HG03558 (cell line): ENCODE results near the gene MBNL2.

Experiments used
- ATAC-seq: cut with Tn5 transposase; IDR thresholded peaks from one replicate; pipeline ENCODE4 v1.9.1; 2021; ENCODE audit warnings: moderate number of reproducible peaks; ENCODE audit not compliant: unreplicated experiment; ENCODE audit errors: extremely low read depth

The MBNL2 gene

GRCh38 chr13:97364031-97364430, 141.9 kb downstream of the MBNL2 start:
- ATAC-seq = no peak

- no peak for ATAC-seq
These were observed 142.7 kb downstream of the MBNL2 start for GRCh38 chr13:97364827-97365226.

GRCh38 chr13:97366172-97366688, 144.1 kb downstream of the MBNL2 start:
- no peak for ATAC-seq

- ATAC-seq = no peak
These were observed 145.1 kb downstream of the MBNL2 start for GRCh38 chr13:97367016-97367822.

GRCh38 chr13:97369261-97369893, 147.2 kb downstream of the MBNL2 start:
- ATAC-seq = peak; percentile 45

GRCh38 chr13:97371486-97372109, 149.5 kb downstream of the MBNL2 start:
- no peak for ATAC-seq

GRCh38 chr13:97372936-97373335, 150.8 kb downstream of the MBNL2 start:
- no peak for ATAC-seq

GRCh38 chr13:97373787-97374186, 151.7 kb downstream of the MBNL2 start:
- ATAC-seq = no peak

- ATAC-seq = no peak
These were observed 154.8 kb downstream of the MBNL2 start for GRCh38 chr13:97376981-97377380.

DNA sequence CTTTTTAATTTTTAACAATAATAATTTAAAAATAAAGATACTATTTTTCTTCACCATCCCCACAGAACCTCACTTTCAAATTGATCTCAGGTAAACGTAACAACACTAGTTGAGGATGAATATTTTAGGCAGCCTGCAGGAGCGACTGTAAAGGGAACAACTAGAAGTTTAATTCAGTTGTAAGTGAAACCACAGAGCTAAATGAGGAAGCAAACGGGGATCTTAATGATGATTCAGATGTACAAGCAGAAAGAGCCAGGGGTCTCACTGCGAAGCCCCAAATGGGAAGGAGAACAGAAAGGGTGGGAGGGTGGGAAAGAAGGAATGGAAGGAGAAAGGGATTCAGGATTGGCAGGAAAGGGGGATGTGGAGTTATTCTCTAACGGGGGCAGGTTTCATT, 157.3 kb downstream of the MBNL2 start:
- ATAC-seq = no peak

DNA sequence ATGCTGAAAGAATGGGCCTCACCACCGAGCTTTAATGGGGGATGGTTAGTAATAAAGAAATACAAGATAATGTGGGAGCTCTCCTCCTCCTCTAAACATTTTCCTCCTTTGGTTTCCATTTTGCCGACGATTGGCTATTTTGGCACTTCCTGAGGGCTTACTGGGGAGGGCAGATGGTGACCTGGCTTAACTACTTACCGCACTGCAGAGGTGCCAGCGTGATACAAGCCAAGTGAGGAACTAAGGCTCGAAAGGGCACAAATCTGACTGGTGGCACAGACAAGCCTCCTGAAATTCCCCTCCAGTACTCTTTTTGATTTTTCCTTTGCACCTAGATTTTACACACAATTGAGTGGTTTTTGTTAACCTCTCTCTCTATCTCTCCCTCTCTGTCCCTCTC, 158.6 kb downstream of the MBNL2 start:
- no peak for ATAC-seq

DNA sequence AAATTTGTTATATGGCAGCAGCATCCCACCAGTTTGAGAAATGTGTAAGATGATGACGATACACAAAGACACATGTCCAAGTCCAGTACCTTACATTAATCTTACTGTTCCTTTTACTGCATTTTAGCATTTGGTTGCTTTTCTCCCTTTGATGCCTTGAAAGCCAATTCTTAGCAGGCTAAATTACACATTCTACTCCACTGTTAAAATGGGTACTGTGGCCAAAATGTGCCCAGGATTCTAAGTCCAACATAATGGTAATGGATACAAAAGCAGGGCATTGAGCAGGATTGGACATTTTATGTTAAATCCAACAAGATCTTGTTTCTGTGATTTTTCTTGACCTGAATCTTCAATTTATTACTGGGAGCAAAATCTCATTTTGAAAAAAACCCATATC, 159.1 kb downstream of the MBNL2 start:
- ATAC-seq = no peak

- ATAC-seq = no peak
These were observed 160.1 kb downstream of the MBNL2 start for GRCh38 chr13:97382276-97382675.

- no peak for ATAC-seq
These were observed 162.2 kb downstream of the MBNL2 start for GRCh38 chr13:97384371-97384770.

- no peak for ATAC-seq
These were observed 163.0 kb downstream of the MBNL2 start for GRCh38 chr13:97385146-97385545.

- no peak for ATAC-seq
These were observed 163.7 kb downstream of the MBNL2 start for GRCh38 chr13:97385854-97386253.

DNA sequence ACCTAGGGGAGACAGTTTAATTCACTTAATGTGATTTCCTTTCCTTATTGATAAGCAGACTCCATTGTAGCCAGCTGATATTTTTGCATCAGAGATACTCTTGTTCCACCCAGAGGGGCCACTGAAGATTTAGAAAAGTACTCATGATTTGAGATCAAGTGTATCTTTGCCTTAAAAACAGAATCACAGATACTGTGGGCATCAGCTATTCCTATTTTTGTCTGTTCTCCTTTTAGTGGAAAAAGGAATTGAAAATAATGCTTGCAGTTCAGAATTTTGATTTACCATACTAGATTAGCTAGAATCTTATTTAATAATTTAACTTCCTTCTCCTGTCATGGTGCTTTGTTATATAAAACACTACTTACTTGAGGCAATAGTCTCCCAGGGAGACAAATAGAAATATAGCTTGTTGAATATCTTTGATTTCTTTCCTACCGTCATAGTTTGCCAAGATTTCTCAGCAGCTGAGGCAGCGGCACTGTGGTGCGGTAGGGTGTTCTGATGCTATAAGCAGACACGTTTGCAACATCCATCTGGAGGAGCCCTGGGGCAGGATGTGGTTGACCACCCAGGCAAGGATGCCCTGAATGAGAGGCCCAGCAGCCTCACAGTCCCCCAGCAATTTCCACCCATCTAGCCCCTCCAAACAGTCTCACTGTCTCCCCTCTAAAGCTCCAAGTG, 164.8 kb downstream of the MBNL2 start:
- ATAC-seq = no peak

GRCh38 chr13:97387485-97387839, 165.3 kb downstream of the MBNL2 start:
- ATAC-seq = no peak

GRCh38 chr13:97387890-97388289, 165.8 kb downstream of the MBNL2 start:
- ATAC-seq = no peak

GRCh38 chr13:97388373-97388772, 166.2 kb downstream of the MBNL2 start:
- no peak for ATAC-seq
